HepG2 (cell line): ENCODE data around the gene UBE2Q1. TPM values are rescaled to one million over a fixed set of nuclear protein-coding genes. Genes with fewer than 3 reads are reported as not detected.
A peak's percentile ranks its signal among the peaks of the same experiment; 100 is the strongest.

Source experiments
- CENPT ChIP-seq: sonication (generic); formaldehyde crosslinking; IDR thresholded peaks from 2 replicates; pipeline ENCODE4 v1.8.0; 2022; ENCODE audit warnings: low read depth, mild to moderate bottlenecking, moderate library complexity, missing genetic modification reagents
- FOXA1 ChIP-seq, 2 experiments: fragments of 450-650 bp in 1 of 2; sonication (generic) in 1 of 2; formaldehyde crosslinking in 1 of 2; IDR thresholded peaks; 2 replicates each; pipeline versions ENCODE4 v1.4.0 to v1.6.1; 2016 to 2020; ENCODE audit warnings: missing genetic modification reagents in 1 of 2
- FOXO1 ChIP-seq: sonication (generic); formaldehyde crosslinking; IDR thresholded peaks from 2 replicates; pipeline ENCODE4 v1.4.0; 2020; ENCODE audit warnings: missing genetic modification reagents
- HNRNPL ChIP-seq: fragments of 200-400 bp; formaldehyde crosslinking; IDR thresholded peaks from 2 replicates; pipeline ENCODE4 v1.6.1; 2017; ENCODE audit warnings: mild to moderate bottlenecking, low read depth, low read length
- MIER2 ChIP-seq: IDR thresholded peaks from 2 replicates; pipeline ENCODE4 v1.6.1; 2016; ENCODE audit warnings: missing biosample characterization, missing genetic modification reagents
- NAIF1 ChIP-seq: sonication (generic); formaldehyde crosslinking; IDR thresholded peaks from 2 replicates; pipeline ENCODE4 v1.5.0; 2020; ENCODE audit warnings: mild to moderate bottlenecking, missing genetic modification reagents, borderline replicate concordance
- RAD21 ChIP-seq: fragments of 450-650 bp; formaldehyde crosslinking; IDR thresholded peaks from 2 replicates; pipeline ENCODE4 v1.5.0; 2020; ENCODE audit warnings: mild to moderate bottlenecking
- RARG ChIP-seq: sonication (generic); formaldehyde crosslinking; IDR thresholded peaks from 2 replicates; pipeline ENCODE4 v1.4.0; 2020; ENCODE audit warnings: low read depth, mild to moderate bottlenecking, missing genetic modification reagents
- RFX1 ChIP-seq: fragments of 450-650 bp; IDR thresholded peaks from 2 replicates; pipeline ENCODE4 v1.6.1; 2017
- THYN1 ChIP-seq: sonication (generic); formaldehyde crosslinking; IDR thresholded peaks from 2 replicates; pipeline ENCODE4 v1.8.1; 2023; ENCODE audit warnings: low read depth, mild to moderate bottlenecking, moderate library complexity, missing genetic modification reagents, borderline replicate concordance
- YY1 ChIP-seq: IDR thresholded peaks from 2 replicates; pipeline ENCODE4 v1.6.1; 2011; ENCODE audit warnings: low read length, low read depth, moderate library complexity, mild to moderate bottlenecking; ENCODE audit not compliant: insufficient read depth, insufficient replicate concordance
- ZNF224 ChIP-seq: sonication (generic); formaldehyde crosslinking; IDR thresholded peaks from 2 replicates; pipeline ENCODE4 v1.5.0; 2020; ENCODE audit warnings: mild to moderate bottlenecking, missing genetic modification reagents
- ZNF598 ChIP-seq: sonication (generic); formaldehyde crosslinking; IDR thresholded peaks from 2 replicates; pipeline ENCODE4 v1.5.1; 2020; ENCODE audit warnings: mild to moderate bottlenecking, missing genetic modification reagents, borderline replicate concordance
- ZNF605 ChIP-seq: sonication (generic); formaldehyde crosslinking; IDR thresholded peaks from 2 replicates; pipeline ENCODE4 v1.8.0; 2022; ENCODE audit warnings: mild to moderate bottlenecking, missing genetic modification reagents
- ZNF747 ChIP-seq: sonication (generic); formaldehyde crosslinking; IDR thresholded peaks from 2 replicates; pipeline ENCODE4 v1.8.1; 2023; ENCODE audit warnings: missing genetic modification reagents, mild to moderate bottlenecking, borderline replicate concordance
- ZNF75D ChIP-seq: sonication (generic); formaldehyde crosslinking; IDR thresholded peaks from 2 replicates; pipeline ENCODE4 v1.8.1; 2023; ENCODE audit warnings: missing genetic modification reagents, mild to moderate bottlenecking, borderline replicate concordance
- ZNF891 ChIP-seq: sonication (generic); formaldehyde crosslinking; IDR thresholded peaks from 2 replicates; pipeline ENCODE4 v1.5.0; 2020; ENCODE audit warnings: mild to moderate bottlenecking, missing genetic modification reagents
- polyA plus RNA-seq, 8 experiments: library from polyadenylated mRNA; depleted of rRNA in 3 of 8; stranded (reverse) in 7 of 8; unstranded in 1 of 8; fragments of >200 nt; fragmentation: Illumina TruSeq in 4 of 8; extraction: Trizol in 4 of 8; gene quantifications; 2 replicates each; pipeline versions ENCODE4 v1.2.1 to v1.2.3, GENCODE V29; 2011 to 2016; ENCODE audit warnings: low read depth in 4 of 8, missing spikeins in 1 of 8, mixed read lengths in 1 of 8; ENCODE audit not compliant: insufficient read depth in 1 of 8
- total RNA-seq, 5 experiments: library from RNA; depleted of rRNA; stranded (reverse); fragments of >200 nt; fragmentation: Illumina TruSeq; extraction: Trizol; gene quantifications; 2 replicates each; pipeline ENCODE4 v1.2.3, GENCODE V29; 2016; ENCODE audit warnings: low read depth in 1 of 5
- TF ChIP-seq, protein P1 (sequence below): sonication (generic); formaldehyde crosslinking; IDR thresholded peaks from 2 replicates; pipeline ENCODE4 v1.5.0; 2020; ENCODE audit warnings: missing genetic modification reagents
- TF ChIP-seq, protein P2 (sequence below): sonication (generic); formaldehyde crosslinking; IDR thresholded peaks from 2 replicates; pipeline ENCODE4 v1.4.0; 2020; ENCODE audit warnings: missing genetic modification reagents, borderline replicate concordance
- TF ChIP-seq, protein P3 (sequence below): sonication (generic); formaldehyde crosslinking; conservative IDR thresholded peaks from 2 replicates; pipeline ENCODE4 v1.4.0; 2020; ENCODE audit warnings: missing genetic modification reagents
- TF ChIP-seq, protein P4 (sequence below): sonication (generic); formaldehyde crosslinking; IDR thresholded peaks from 2 replicates; pipeline ENCODE4 v1.4.0; 2020; ENCODE audit warnings: missing genetic modification reagents
- TF ChIP-seq, protein P5 (sequence below): sonication (generic); formaldehyde crosslinking; IDR thresholded peaks from 2 replicates; pipeline ENCODE4 v1.5.0; 2020; ENCODE audit warnings: mild to moderate bottlenecking, missing genetic modification reagents

Gene UBE2Q1
- total and polyA plus RNA-seq, 2 of the 13 experiments (the other 11 are each of a cell fraction or from before 2014, with no cell fraction given), result 11.7 to 41.7 TPM

GRCh38 chr1:154568157-154568815 lies 9.8 kb upstream of the UBE2Q1 start (continued):
- TF ChIP-seq FOXA1 (IDR thresholded peaks at IDR 0.05) (no peak), FOXA1 (CRISPR knock-in tag; IDR thresholded peaks at IDR 0.05) (no peak), ZNF891 (0 out of 2 replicates have a peak, but pooled peaks have one; percentile 9), HNRNPL (no peak), RFX1 (no peak), ZNF598 (no peak), CENPT (CRISPR knock-in tag) (no peak), ZNF747 (CRISPR knock-in tag) (0 out of 2 replicates have a peak, but pooled peaks have one; percentile 5), MIER2 (CRISPR knock-in tag) (no peak), NAIF1 (CRISPR knock-in tag) (no peak), FOXO1 (0 out of 2 replicates have a peak, but pooled peaks have one; percentile 1), THYN1 (CRISPR knock-in tag) (no peak), RARG (CRISPR knock-in tag) (no peak), ZNF605 (CRISPR knock-in tag) (no peak), RAD21 (CRISPR knock-in tag) (peak; percentile 1; the same call in 1 of the 2 replicates), YY1 (no peak), ZNF224 (CRISPR knock-in tag) (no peak), ZNF75D (peak; percentile 68; the same call in 1 of the 2 replicates)
- TF ChIP-seq, protein P1, sequence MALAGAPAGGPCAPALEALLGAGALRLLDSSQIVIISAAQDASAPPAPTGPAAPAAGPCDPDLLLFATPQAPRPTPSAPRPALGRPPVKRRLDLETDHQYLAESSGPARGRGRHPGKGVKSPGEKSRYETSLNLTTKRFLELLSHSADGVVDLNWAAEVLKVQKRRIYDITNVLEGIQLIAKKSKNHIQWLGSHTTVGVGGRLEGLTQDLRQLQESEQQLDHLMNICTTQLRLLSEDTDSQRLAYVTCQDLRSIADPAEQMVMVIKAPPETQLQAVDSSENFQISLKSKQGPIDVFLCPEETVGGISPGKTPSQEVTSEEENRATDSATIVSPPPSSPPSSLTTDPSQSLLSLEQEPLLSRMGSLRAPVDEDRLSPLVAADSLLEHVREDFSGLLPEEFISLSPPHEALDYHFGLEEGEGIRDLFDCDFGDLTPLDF (CRISPR knock-in tag), result 0 out of 2 replicates have a peak, but pooled peaks have one; percentile 0
- TF ChIP-seq, protein P2, sequence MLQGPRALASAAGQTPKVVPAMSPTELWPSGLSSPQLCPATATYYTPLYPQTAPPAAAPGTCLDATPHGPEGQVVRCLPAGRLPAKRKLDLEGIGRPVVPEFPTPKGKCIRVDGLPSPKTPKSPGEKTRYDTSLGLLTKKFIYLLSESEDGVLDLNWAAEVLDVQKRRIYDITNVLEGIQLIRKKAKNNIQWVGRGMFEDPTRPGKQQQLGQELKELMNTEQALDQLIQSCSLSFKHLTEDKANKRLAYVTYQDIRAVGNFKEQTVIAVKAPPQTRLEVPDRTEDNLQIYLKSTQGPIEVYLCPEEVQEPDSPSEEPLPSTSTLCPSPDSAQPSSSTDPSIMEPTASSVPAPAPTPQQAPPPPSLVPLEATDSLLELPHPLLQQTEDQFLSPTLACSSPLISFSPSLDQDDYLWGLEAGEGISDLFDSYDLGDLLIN (CRISPR knock-in tag), result no peak
- TF ChIP-seq, protein P3, sequence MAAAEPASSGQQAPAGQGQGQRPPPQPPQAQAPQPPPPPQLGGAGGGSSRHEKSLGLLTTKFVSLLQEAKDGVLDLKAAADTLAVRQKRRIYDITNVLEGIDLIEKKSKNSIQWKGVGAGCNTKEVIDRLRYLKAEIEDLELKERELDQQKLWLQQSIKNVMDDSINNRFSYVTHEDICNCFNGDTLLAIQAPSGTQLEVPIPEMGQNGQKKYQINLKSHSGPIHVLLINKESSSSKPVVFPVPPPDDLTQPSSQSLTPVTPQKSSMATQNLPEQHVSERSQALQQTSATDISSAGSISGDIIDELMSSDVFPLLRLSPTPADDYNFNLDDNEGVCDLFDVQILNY (CRISPR knock-in tag), result no peak
- TF ChIP-seq, protein P4, sequence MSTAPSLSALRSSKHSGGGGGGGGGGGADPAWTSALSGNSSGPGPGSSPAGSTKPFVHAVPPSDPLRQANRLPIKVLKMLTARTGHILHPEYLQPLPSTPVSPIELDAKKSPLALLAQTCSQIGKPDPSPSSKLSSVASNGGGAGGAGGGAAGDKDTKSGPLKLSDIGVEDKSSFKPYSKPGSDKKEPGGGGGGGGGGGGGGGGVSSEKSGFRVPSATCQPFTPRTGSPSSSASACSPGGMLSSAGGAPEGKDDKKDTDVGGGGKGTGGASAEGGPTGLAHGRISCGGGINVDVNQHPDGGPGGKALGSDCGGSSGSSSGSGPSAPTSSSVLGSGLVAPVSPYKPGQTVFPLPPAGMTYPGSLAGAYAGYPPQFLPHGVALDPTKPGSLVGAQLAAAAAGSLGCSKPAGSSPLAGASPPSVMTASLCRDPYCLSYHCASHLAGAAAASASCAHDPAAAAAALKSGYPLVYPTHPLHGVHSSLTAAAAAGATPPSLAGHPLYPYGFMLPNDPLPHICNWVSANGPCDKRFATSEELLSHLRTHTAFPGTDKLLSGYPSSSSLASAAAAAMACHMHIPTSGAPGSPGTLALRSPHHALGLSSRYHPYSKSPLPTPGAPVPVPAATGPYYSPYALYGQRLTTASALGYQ (CRISPR knock-in tag), result no peak
- TF ChIP-seq, protein P5, sequence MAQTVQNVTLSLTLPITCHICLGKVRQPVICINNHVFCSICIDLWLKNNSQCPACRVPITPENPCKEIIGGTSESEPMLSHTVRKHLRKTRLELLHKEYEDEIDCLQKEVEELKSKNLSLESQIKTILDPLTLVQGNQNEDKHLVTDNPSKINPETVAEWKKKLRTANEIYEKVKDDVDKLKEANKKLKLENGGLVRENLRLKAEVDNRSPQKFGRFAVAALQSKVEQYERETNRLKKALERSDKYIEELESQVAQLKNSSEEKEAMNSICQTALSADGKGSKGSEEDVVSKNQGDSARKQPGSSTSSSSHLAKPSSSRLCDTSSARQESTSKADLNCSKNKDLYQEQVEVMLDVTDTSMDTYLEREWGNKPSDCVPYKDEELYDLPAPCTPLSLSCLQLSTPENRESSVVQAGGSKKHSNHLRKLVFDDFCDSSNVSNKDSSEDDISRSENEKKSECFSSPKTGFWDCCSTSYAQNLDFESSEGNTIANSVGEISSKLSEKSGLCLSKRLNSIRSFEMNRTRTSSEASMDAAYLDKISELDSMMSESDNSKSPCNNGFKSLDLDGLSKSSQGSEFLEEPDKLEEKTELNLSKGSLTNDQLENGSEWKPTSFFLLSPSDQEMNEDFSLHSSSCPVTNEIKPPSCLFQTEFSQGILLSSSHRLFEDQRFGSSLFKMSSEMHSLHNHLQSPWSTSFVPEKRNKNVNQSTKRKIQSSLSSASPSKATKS (CRISPR knock-in tag), result peak; percentile 30; the same call in 1 of the 2 replicates
